ENCODE measurements around the gene CYP11A1. TPM values are rescaled to one million over a fixed set of nuclear protein-coding genes. Genes with fewer than 3 reads are reported as not detected.

Gene CYP11A1
- total RNA-seq, 4 donors from 2014 or later, result 0.15 to 2.5 (median 0.67) TPM

- Histone ChIP-seq H3K4me1 (no peaks in the 10 kb centered on the region), H3K36me3 (no peaks in the 10 kb centered on the region), H3K27me3 (no peaks in the 10 kb centered on the region), H3K4me3 (no peak overlapping the region), H3K27ac (no peak overlapping the region), H3K9me3 (no peaks in the 10 kb centered on the region)
- in situ Hi-C loops (cut with MboI; ENCODE audit: low sequenced_read_pairs in 4 of 4), result no loop called here
- DNase-seq, result no peak
- intact Hi-C loops (cut with DNase I; ENCODE audit: low total_unique reads), result no loop called here
- no peak for ATAC-seq
- TF ChIP-seq POLR2A (IDR thresholded peaks at IDR 0.05) (no peak), CTCF (IDR thresholded peaks at IDR 0.05 in 4 of 5, conservative IDR thresholded peaks at IDR 0.05 in 1 of 5) (no peak)
Measured at GRCh38 chr15:74339371-74339770, 28.1 kb downstream of the CYP11A1 start.

- H3K9me3 ChIP-seq, result no peaks in the 10 kb centered on the region
- in situ Hi-C loops (cut with MboI; ENCODE audit: low sequenced_read_pairs in 4 of 4), result no loop called here
- H3K27me3 ChIP-seq, result no peaks in the 10 kb centered on the region
- H3K36me3 ChIP-seq, result no peaks in the 10 kb centered on the region
- H3K4me3 ChIP-seq, result no peak overlapping the region
- intact Hi-C loops (cut with DNase I; ENCODE audit: low total_unique reads), result no loop called here
- no peak overlapping the region for H3K27ac ChIP-seq
- TF ChIP-seq POLR2A (IDR thresholded peaks at IDR 0.05) (no peak), CTCF (IDR thresholded peaks at IDR 0.05 in 4 of 5, conservative IDR thresholded peaks at IDR 0.05 in 1 of 5) (no peak)
- ATAC-seq (no peak), DNase-seq (no peak)
- H3K4me1 ChIP-seq, result no peaks in the 10 kb centered on the region
Measured at GRCh38 chr15:74338676-74339075, 28.8 kb downstream of the CYP11A1 start.

GRCh38 chr15:74337607-74338211, 29.7 kb downstream of the CYP11A1 start:
- intact Hi-C loops (cut with DNase I; ENCODE audit: low total_unique reads), result no loop called here
- no peaks in the 10 kb centered on the region for H3K36me3 ChIP-seq
- in situ Hi-C loops (cut with MboI; ENCODE audit: low sequenced_read_pairs in 4 of 4), result no loop called here
- DNase-seq (peak in 1 of 2 donors; percentile 2), ATAC-seq (no peak)
- H3K4me3 ChIP-seq, result no peak overlapping the region
- H3K27ac ChIP-seq, result no peak overlapping the region
- TF ChIP-seq POLR2A (IDR thresholded peaks at IDR 0.05) (no peak), CTCF (IDR thresholded peaks at IDR 0.05 in 4 of 5, conservative IDR thresholded peaks at IDR 0.05 in 1 of 5) (no peak)
- H3K27me3 ChIP-seq, result no peaks in the 10 kb centered on the region
- no peaks in the 10 kb centered on the region for H3K9me3 ChIP-seq
- H3K4me1 ChIP-seq, result no peaks in the 10 kb centered on the region

DNA sequence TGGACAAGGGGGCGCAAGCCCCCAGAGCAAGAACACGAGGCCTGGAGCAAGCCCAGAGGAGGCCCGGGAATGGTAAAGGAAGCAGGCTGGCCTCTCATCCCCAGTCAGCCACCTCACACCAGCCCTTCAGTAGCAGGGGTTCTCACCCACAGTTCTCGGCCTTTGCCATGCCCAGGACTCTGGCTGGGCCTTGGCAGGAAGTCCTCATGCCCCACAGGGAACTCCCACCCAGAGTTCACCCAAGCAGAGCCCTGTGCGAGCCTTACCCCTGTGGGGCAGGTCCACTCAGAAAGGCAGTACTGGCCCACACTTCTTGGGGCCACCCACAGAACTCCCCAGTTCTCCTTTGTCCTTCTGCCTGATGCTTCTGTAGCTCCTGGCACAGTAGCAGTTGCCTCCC, 30.3 kb downstream of the CYP11A1 start:
- no peak for TF ChIP-seq POLR2A (IDR thresholded peaks at IDR 0.05)
- TF ChIP-seq CTCF (IDR thresholded peaks at IDR 0.05 in 4 of 5, conservative IDR thresholded peaks at IDR 0.05 in 1 of 5), result no peak
- no peaks in the 10 kb centered on the region for H3K36me3 ChIP-seq
- H3K27me3 ChIP-seq, result no peaks in the 10 kb centered on the region
- H3K4me1 ChIP-seq, result no peaks in the 10 kb centered on the region
- DNase-seq (peak in 1 of 2 donors; percentile 5), ATAC-seq (no peak)
- no peak overlapping the region for H3K4me3 ChIP-seq
- in situ Hi-C loops (cut with MboI; ENCODE audit: low sequenced_read_pairs in 4 of 4), result no loop called here
- intact Hi-C loops (cut with DNase I; ENCODE audit: low total_unique reads), result no loop called here
- no peak overlapping the region for H3K27ac ChIP-seq
- H3K9me3 ChIP-seq, result no peaks in the 10 kb centered on the region

Data from gastrocnemius medialis (tissue), 4 donors.